Stimulated activated CD8-positive, alpha-beta memory T cell treated with anti-CD3 and anti-CD28 coated beads, Interleukin-15, amount 100 ng/mL, for 1 hour (primary cell): ENCODE results near the gene DMKN.

Source experiments
- DNase-seq: peaks from one replicate; pipeline ENCODE4 v3.0.0-alpha.2; 2020; ENCODE audit warnings: low read depth

DMKN gene, protein sequence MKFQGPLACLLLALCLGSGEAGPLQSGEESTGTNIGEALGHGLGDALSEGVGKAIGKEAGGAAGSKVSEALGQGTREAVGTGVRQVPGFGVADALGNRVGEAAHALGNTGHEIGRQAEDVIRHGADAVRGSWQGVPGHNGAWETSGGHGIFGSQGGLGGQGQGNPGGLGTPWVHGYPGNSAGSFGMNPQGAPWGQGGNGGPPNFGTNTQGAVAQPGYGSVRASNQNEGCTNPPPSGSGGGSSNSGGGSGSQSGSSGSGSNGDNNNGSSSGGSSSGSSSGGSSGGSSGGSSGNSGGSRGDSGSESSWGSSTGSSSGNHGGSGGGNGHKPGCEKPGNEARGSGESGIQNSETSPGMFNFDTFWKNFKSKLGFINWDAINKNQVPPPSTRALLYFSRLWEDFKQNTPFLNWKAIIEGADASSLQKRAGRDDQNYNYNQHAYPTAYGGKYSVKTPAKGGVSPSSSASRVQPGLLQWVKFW

DNA sequence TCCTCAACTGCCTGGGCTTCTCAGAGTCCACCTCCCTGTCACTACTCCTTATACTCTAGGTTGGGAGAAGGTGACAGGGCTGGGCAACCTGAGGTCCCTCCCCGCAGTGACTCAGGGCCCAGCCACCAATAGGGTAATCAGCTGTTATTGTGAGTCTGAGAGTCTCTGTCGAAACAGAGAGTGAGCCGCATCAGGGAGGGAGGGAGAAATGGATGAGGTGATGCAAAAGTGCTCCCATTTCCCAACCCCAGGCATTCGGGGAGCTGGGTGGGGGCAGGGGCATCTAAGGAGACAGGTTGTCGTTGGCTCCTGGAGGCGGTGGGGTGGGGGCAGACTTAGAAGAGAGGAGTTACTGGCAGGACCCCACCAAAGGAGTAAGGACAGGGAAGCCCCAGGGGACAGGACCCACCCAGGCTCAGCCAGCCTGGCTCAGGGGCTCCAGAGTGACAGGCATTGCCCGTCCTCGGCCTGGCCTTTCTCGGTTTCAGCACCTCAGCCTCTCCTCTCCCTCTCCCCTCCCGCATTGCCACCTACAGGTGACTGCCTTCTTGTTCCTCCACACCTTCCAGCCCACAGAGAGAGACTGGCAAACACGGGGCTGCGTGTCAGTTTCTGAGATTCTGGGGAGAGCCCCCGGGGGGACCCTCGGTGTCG is at the start of gene DMKN:
TSS of gene DMKN (minus strand) at position 22 of the 654 bp plus-strand sequence. CDS start 174 bp downstream, outside the sequence.
- DNase-seq: no peak

DNA sequence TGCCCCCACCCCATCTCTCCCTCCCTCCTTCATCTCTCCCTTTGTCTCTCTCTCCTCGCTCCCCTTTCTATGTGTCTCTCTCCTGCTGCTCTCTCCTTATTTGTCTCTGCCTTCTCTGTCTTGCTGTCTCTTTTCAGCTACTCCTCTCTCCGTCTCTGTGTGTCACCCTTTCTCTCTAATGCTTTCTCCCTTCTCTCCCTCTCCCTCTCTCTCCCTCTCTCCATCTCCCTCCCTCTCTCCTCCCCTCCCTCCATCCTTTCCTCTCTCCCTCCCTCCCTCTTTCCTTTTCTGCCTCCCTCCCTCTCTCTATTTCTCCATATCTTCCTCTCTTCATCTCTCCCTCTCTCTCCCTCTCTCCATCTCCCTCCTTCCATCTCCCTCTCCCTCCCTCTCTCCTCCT is 49.3 kb upstream of the DMKN start:
- no peak for DNase-seq

DNA sequence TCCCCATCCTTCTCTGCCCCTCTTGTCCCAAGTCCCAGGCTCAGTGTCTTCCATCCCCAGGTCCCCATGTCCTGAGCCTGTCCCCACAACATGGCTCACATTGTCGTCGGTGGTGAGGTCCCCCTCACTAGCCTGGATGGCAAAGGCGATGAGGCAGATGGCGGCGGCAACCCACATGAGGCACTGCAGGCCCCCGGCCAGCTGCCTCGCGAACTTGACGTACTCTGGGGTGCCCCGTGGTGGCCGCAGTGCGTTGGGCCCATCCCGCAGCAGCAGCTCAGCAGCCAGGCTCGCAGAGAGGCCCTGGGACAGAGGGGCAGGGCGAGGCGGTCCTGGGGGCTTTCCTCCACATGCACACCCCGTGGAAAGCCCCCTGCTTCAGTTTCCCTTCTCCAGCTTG is 48.9 kb upstream of the DMKN start:
- no peak for DNase-seq

DNA sequence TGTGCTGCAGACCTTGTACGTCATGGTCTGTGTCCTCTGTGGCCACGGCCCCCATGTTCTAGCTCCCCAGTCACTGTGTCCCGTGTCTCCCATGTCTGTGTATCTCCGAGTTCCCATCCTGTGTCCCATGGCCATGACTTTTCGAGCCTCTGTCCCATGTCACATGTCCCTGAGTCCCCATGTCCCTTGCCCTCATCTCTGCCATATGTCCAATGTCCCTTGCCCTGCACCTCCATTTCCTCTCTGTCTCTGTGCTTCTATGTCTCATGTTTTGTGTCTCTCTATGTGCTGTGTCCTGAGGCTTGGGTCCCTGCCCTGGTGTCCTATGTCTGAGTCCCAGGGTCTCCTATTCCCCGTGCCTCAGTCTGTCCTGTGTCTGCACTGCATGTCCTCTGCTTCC is 48.0 kb upstream of the DMKN start:
- no peak for DNase-seq

DNA sequence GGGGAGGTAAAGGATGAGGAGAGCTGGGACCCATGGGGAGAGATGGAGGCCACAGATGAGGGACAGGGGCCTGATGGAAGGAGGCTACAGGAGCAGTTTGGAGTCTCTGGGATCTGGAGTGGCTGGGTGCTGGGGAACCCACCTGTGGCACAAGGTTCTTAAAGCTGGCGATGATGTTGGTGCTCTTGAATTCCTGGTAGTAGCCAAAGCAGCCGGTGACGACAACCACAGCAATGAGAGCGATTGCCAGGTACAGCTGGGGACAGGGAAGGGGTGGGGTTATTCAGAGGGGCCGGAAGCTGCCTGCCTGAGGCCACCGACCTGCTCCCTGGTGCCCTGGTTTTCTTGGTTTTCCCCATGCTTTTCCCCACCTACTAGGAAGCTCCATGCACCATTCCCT is 47.2 kb upstream of the DMKN start:
- no peak for DNase-seq

DNA sequence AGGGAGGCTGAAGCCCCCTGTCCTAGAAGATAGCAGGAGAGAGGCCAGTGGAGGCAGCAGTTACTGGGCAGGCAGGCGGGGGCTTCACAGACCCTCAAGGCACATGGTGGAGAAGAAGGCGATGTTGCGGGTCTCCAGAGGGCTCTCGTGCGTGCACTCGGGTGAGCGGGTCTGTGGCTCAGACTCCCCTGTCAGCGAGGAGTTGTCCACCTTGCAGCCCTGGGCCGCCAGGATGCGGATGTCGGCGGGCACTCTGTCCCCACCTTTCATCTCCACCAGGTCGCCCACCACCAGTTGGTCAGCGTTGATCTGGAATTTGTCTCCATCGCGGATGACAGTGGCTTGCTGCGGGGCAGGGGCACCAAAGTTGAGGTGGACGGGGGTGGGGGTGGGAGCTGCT is 46.8 kb upstream of the DMKN start:
- no peak for DNase-seq

DNA sequence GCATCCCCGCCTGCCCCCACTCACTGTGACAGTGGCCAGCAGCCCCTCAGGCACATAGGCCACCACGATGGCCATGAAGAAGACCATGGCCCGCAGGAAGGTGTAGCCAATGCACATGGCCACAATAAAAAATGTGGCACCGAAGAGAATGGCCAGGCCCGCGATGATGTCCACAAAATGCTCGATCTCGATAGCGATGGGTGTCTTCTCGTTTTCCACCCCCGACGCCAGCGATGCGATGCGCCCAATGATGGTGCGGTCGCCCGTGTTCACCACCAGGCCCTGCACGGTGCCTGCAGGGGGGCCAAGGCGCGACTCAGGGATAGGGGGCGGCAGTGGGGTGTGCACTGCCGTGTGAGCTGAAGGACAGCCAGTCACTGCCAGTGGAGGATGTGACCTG is 46.3 kb upstream of the DMKN start:
- no peak for DNase-seq

DNA sequence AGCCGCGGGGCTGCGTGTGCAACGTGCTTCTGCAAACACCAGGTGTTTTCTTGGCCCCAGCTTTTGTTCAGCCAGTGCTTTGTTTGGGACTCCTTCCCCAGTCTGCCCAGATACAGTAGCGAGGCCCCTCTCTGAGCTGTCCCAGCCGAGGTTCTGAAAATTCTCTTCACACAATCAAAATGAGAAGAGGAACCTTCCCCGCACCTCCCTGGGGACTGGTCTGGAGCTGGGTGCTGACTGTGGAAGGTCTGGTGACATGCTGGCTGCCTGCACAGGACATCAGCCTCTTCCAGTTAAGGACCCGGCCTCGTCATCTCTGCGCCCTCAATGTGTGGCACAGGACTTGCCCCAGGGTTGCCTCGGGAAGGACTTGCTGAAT is 45.8 kb upstream of the DMKN start:
- no peak for DNase-seq

DNA sequence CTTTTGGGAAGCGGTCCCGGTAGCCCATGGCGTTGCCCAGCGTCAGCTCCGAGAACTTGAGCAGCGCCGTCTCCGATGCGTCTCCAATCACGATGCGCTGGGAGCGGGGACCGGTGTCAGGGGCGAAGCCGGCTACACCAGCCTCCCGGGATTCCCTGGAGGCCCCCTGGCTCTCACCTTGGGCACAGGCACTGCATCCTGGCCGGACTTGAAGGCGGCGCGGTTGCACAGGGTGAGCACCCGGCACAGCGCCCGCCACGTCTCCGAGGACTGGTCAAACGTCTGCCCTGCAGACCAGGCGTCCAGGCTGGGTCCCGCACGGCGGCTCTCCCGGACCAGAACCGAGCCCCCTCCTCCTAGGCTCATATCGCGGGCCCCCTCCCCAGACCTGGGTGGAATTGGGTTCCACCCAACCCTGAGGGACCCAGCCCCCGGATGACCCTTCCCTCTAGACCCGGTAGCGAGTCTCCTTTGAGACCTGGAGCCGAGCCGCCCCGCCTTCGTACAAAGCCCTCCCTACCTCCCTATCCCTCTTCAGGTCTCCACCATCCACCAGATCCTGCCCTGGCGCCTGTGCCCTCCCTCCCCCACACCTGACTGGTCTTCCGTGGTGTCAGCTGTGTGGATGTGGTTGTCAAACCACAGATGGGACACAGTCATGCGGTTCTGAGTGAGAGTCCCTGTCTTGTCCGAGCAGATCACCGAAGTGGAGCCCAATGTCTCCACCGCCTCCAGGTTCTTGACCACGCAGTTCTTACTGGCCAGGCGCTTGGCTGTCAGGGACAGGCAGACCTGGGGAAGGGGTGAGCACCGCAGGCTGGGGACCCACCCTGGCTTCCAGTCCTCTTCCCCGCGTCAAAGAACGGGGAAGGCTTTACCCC is 45.2 kb upstream of the DMKN start:
- no peak for DNase-seq

DNA sequence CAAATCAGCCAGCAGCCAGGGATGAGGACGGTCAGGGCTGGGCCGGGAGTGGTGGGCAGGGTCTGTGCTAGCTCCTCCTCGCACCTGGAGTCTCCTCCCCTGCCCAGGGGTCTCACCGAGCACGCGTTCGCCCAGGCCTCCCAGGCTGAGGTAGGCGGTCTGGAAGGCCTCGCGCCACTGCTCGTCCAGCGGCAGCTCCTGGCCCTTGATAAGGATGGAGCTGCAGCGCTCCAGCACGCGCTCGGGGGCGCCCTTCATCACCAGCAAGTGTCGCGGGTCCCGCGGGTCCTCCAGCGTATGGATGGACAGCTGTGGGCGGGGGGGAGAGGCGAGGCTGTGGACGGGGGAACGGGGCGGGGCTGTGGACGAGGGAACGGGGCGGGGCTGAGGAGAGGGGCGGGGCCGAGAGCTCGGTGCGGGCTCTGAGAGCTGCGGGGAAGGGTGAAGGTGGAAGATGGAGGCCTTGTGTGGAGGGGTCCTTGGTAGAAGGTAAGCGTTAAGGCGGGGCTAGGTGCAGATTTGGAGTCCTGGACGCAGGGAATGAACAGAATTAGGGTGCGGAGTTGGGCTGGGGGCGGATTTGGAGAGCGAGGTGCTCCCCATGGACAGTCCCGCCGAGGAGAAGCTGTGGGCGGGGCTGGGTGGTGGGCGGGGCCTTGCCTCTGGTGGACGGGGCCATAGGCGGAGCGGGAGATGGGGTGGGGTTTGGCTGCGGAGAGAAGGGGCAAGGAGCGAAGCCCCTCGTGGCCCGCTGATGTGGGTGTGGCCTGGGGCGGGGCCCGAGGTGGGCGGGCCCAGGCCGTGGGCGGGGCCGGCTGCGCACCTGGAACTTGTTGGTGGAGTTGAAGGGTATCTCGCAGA is 44.3 kb upstream of the DMKN start:
- DNase-seq: peak; percentile 20

DNA sequence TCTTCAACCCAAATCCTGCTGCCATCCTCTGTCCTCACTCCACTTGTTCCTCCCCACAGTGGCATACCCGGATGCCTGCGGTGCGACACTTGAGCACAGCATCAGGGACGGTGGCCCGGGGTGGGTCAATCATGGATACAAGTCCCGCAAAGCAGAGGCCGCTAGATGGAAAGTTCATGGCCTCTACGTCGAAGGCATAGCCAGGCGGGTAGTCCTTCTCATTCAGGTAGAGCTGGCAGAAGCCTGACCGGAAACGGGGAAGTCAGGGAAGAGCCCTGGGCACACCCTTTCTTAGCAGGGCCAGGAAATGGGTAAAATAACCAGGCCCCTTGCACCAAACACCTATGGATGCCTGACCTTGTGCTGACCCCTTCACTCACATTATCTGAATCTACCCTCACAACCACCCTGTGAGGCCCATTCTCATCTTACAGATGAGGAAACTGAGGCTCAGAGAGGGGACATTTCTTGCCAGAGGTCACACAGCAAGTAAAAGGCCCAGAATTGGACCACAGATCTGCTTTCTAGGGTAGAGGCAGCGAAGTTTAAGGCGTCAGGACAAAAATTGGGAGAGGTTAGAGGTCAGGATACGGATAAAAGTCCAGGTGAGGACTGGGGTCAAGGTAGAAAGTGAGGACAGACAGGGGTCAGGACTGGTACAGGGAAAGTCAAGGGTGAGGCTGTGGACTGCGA is 43.5 kb upstream of the DMKN start:
- DNase-seq: no peak

DNA sequence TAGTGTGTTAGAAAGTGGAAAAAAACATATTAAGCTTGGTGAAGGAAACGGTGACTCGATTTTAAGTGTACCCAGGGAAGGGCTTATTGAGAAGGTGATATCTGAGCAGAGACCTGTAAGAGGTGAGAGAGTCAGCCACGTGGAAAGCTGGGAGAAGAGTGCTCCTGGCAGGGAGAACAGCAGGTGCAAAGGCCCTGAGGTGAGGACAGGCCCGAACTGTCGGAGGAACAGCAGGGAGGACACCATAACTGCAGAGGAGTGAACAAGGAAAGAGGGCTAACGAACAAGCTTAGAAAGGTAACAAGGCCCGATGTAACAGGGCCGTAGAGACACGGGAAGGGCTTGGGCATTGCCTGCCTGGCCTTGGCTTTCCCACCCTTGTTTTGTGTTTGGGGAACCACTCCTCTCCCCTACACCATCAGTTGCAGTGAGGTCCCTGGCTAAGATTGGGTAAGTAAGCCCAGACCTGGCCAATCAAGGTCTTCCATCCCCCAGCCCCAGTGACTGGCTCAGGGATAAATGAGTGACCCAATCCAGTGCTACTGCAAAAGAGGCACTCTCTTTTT is 42.7 kb upstream of the DMKN start:
- no peak for DNase-seq

DNA sequence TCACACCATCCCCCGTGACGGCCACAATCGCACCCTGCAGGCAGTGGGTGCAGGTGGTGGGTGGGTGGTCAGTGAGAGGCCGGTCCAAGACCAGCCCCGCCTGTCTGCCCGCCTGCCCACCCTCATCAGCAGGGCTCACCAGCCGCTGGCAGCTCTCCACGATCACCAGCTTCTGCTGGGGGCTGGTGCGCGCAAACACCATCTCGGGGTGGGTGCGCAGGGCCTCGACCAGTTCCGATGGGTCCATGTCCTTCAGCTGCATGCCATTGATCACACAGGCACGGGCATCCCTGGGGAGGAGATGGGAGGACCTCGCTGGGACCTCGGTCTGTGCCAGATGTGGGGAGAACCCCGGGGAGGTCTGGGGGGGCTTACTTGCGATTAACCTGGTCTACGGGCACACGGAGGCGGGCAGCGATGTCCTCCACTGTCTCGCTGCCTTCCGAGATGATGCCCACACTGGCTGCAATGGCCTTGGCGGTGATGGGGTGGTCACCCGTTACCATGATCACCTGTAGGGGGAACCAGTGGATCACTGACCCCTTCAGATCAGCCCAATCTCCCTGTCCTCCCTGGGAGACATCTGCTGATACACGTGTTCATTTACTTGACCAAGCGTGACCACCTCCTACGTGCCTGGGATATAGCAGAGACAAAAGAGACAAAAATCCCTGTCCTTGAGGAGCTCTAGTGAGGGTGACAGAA is 42.0 kb upstream of the DMKN start:
- DNase-seq: no peak

DNA sequence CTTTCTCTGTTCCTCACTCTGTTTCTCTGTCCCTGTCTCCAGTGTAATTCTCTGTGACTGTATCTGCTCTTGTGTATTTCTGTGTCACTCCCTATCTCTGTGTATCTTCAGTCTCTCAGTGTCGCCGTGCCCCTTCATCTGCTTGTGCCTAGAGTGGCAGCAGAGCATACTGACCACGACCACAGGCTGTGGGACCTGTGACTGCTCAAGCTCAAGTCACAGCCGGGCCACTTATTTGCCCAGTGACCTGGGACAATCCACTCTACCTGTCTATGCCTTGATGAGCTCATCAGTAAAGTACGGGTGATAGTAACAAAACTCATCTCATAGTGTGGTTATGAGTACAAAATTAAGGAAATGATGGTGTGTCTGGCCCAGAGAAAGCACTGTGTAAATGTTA is 40.6 kb upstream of the DMKN start:
- no peak for DNase-seq

DNA sequence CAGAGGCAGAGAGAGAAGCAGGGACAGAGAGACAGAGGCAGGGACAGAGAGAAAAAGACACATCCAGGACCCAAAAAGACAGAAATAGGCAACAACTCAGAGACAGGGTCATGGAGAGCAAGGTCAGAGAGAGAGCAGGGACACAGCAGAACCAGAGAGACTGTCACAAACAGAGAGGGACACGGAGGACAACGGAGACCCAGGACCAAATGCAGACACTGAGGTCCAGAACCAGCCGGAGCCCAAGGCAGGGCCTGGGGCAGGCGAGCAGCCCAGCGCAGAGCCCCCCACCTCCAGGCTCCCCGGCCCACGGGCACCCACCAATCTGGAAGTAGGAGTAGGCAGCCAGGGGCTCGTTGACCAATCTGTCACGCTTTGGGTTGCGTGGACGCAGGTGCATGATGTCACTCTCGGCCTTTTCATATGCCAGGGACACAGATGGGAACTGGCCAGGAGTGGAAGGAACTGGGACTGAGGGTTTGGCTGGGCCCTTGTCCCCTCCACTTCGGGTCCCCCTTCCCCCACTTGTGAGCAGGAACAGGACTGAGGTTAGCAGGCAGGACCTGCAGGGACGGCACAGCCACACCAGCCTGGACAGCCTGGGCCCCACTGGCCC is 40.0 kb upstream of the DMKN start:
- DNase-seq: no peak

DNA sequence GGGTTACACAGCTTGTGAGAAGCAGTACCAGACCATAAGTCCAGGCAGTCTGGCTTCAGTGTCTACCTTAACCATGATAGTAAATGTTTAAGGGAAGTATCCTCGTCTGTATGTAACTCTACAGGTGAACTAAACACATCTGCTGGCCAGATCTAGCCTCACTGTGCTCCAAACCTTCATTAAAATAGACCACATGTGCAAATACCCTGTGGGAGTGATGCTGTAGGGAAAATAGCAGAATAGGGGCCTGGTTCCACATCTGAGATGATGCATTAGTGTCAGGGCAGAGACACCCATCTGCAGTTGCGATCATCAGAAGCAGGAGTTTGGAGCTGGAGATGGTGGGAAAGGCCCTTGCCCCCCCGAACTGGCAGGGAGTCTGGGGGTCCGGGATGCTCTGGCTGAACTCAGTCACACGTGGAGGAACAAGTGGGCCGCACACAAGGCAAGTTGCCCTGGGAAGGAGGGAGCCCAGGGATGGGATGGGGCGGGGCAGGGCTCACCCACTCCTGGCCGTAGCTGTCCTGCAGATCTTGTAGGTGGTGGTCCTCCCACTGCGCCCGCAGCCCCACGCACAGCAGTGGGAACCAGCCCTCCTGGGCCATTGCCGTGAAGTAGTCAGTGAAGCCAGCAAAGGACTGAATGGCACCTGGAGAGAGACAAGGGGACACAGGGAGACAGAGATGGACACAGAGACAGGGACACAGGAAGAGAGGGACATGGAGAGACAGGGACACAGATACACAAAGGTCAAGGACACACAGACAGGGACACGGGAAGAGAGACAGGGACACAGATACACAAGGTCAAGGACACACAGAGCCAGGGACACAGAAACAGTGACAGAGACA is 39.3 kb upstream of the DMKN start:
- no peak for DNase-seq

DNA sequence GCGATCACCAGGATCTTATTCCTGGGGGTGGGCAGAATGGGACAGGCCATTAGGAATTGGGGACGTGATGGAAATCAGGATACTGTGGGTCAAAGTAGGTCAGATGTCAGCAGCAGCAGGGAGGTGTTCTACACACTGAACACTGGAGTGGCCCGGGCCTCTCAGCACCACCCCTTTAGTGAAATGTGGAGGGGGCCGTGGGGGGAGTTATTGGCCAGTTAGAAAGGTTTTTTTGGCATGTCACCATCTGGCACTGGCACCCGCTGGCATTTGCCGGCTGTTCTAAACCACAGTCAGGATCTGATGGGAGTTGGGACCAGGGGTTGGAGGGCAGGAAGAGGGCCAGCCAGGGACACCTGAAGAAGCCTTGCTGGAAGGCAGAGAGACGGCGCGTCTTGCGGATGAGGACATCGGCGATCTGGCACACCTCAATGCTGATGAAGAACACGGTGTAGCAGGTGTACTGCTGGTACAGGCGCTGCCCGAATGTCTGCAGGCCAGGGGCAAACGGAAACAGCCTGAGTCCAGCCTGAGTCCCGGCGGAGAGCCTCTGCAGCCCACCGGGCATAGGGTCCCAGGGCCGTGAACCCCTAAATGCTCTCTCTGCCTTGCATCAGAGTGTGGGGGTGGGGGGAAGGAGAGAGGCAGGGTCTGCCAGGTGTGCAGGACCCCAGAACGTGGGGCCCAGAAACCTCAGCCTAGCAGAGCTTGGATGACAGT is 37.8 kb upstream of the DMKN start:
- no peak for DNase-seq
